ENCODE results near the gene PLCB3. TPM values are rescaled to one million over a fixed set of nuclear protein-coding genes. Genes with fewer than 3 reads are reported as not detected.
A peak's percentile ranks its signal among the peaks of the same experiment; 100 is the strongest.
"Not testable (repeated sequence)": the region's sequence is repeated elsewhere in the genome, so short reads cannot be mapped to it uniquely, and the experiment has no call there.

Gene PLCB3
- total and polyA plus RNA-seq, 5 experiments from 2014 or later, result 0.20 to 8.8 (median 0.51) TPM

DNA sequence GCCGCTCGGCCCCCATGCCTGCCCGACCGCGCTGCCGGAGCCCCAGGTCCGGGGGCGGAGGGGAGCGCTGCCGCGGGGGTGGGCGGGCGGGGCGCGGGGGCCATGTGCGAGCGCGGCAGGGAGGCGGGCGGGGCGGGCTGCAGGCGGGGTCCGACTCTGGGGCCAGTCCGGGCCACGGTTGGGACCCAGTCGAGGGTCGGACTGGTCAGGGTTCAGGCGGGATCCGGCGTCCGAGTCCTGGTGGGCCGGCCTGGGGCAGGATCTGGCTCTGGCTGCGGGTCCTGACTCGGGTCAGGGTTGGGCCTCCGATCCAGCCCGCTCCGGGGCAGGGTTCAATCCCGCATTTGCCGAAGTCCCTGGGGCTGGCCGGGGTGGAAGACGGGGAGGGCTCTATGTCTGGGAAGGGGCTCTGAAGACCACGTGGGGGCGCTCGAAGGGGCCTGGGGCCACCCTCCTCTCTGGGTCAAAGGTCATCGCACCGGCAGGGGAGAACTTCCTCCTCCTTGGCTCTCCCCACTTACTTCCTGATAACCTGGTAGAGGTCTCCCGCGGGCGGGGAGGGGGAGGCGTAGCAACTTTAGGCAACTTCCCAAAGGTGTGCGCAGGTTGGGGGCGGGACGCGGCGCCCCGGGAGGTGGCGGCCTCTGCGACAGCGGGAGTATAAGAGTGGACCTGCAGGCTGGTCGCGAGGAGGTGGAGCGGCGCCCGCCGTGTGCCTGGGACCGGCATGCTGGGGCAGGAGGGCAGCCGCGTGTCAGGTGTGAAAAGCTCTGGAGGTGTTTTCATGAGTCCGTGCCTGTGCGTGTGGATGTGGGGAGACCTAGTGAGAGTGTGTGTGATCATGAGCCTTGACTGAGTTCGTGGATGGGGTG lies 54.6 kb downstream of the PLCB3 start:
- Mint-ChIP-seq H3K27me3 (peaks cover 1 to 7% (median 5%) of the 10 kb centered on the region in 5 donors), H3K36me3 (peaks cover 0 to 13% (median 0%) of the 10 kb centered on the region in 3 donors), H3K9me3 (no peaks in the 10 kb centered on the region), H3K4me3 (peak overlapping the region; percentile 88 to 99 (median 96)), H3K4me1 (peaks cover 18 to 40% (median 34%) of the 10 kb centered on the region in 4 donors), H3K27ac (peak overlapping the region; percentile 86 to 97 (median 94))
- POLR2A ChIA-PET, result interaction anchor here (1.0 to 7.5 kb wide), 11 partner anchors 11 to 120 kb away, joined by 3 to 113 read pairs (median 7); partner anchors contain the start of genes BAD, FERMT3, GPR137 and PPP1R14B
- peak; percentile 53 to 85 (median 60) for DNase-seq
- peak; percentile 20 to 26 for ATAC-seq

- Mint-ChIP-seq H3K27me3 (peaks cover 0 to 5% (median 4%) of the 10 kb centered on the region in 5 donors), H3K4me3 (peak overlapping the region; percentile 88 to 99 (median 96)), H3K27ac (peak overlapping the region; percentile 86 to 97 (median 94)), H3K9me3 (no peaks in the 10 kb centered on the region), H3K4me1 (peaks cover 19 to 41% (median 35%) of the 10 kb centered on the region in 4 donors), H3K36me3 (peaks cover 0 to 15% (median 0%) of the 10 kb centered on the region in 3 donors)
- no peak for DNase-seq
- POLR2A ChIA-PET, result interaction anchor here (1.3 to 7.5 kb wide), 4 partner anchors 11 to 100 kb away, joined by 3 to 113 read pairs (median 34); partner anchors contain the start of genes FERMT3, PRDX5 and TRMT112
- ATAC-seq, result no peak
Observed at GRCh38 chr11:64306563-64306875, 55.2 kb downstream of the PLCB3 start.

- H3K36me3 Mint-ChIP-seq, result peaks cover 0 to 15% (median 0%) of the 10 kb centered on the region in 3 donors
- peak overlapping the region; percentile 88 to 99 (median 96) for H3K4me3 Mint-ChIP-seq
- peaks cover 19 to 37% (median 34%) of the 10 kb centered on the region in 4 donors for H3K4me1 Mint-ChIP-seq
- H3K27ac Mint-ChIP-seq, result peak overlapping the region in 8 of 10 donors; percentile 27 to 97 (median 85)
- POLR2A ChIA-PET, result interaction anchor here (1.3 to 7.5 kb wide), 4 partner anchors 10 to 101 kb away, joined by 3 to 113 read pairs (median 34); partner anchors contain the start of genes FERMT3, PRDX5 and TRMT112
- H3K9me3 Mint-ChIP-seq, result no peaks in the 10 kb centered on the region
- no peak for ATAC-seq
- H3K27me3 Mint-ChIP-seq, result peaks cover 0 to 2% (median under 1%) of the 10 kb centered on the region in 5 donors
- DNase-seq, result no peak
Observed at GRCh38 chr11:64306876-64307622, 55.7 kb downstream of the PLCB3 start.

DNA sequence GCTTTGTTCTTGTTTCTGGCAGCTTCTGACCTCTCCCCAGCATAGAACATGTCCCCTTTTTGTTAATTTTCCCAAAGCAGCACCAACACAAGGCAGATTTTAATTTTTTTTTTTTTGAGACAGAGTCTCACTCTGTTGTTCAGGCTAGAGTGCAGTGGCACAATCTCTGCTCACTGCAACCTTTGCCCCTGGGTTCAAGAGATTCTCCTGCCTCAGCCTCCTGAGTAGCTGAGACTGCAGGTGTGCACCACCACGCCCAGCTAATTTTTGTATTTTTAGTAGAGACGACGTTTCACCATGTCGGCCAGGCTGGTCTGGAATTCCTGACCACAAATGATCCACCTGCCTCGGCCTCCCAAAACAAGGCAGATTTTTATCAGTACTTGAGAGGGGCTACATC lies 56.5 kb downstream of the PLCB3 start:
- Mint-ChIP-seq H3K36me3 (peaks cover 0 to 19% (median 0%) of the 10 kb centered on the region in 3 donors), H3K4me3 (peak overlapping the region in 8 of 10 donors; percentile 26 to 97 (median 52)), H3K4me1 (peaks cover 22 to 43% (median 40%) of the 10 kb centered on the region in 4 donors), H3K27ac (peak overlapping the region in 8 of 10 donors; percentile 12 to 79 (median 44))
- DNase-seq, H3K9me3 Mint-ChIP-seq, H3K27me3 Mint-ChIP-seq, ATAC-seq: not testable (repeated sequence)
- POLR2A ChIA-PET, result interaction anchor here (0.7 to 7.5 kb wide), 4 partner anchors 9 to 121 kb away, joined by 4 to 113 read pairs (median 33); partner anchors contain the start of genes FERMT3, PRDX5 and TRMT112

GRCh38 chr11:64312947-64313346 lies 61.6 kb downstream of the PLCB3 start:
- DNase-seq, result no peak
- ATAC-seq, result no peak
- Mint-ChIP-seq H3K27ac (peak overlapping the region in 8 of 10 donors; percentile 51 to 88 (median 81)), H3K4me3 (peak overlapping the region in 2 of 10 donors; percentile 14 to 34), H3K9me3 (no peaks in the 10 kb centered on the region), H3K4me1 (peaks cover 16 to 39% (median 30%) of the 10 kb centered on the region in 4 donors), H3K36me3 (peaks cover 0 to 21% (median 0%) of the 10 kb centered on the region in 3 donors), H3K27me3 (no peaks in the 10 kb centered on the region)
- POLR2A ChIA-PET, result no interaction called here

DNA sequence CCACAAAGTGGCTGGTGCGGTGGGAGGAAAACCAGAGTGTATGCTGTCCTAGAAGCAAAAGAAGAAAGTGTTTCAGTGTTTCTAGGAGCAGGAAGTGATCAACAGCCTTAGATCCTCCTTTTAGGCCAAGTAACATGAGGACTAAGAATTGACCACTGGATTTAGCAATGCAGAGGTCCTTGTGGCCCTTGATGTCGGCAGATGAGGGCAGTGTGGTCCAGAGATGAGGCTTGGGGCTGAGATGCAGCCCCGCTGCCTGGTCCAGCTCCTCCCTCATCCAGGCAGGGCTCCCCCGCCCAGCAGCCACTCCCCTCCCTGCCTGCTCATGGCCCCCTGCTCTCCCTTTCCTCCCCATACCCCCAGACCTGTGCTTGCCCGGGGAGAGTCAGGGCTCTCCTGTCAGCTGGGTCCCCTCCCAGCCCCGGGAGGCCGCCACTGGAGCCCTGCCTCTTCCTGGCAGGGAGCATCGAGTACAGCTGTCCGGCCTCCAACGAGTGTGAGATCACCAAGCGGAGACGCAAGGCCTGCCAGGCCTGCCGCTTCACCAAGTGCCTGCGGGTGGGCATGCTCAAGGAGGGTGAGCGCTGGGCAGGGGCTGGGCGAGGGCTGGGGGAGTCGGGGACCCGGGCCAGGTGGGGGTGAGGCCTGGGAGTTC lies 62.3 kb downstream of the PLCB3 start:
- H3K4me3 Mint-ChIP-seq, result no peak overlapping the region
- H3K4me1 Mint-ChIP-seq, result peaks cover 18 to 42% (median 33%) of the 10 kb centered on the region in 4 donors
- POLR2A ChIA-PET, result no interaction called here
- H3K27me3 Mint-ChIP-seq, result no peaks in the 10 kb centered on the region
- DNase-seq (no peak), ATAC-seq (no peak)
- H3K36me3 Mint-ChIP-seq, result peaks cover 0 to 21% (median 0%) of the 10 kb centered on the region in 3 donors
- H3K27ac Mint-ChIP-seq, result peak overlapping the region in 5 of 10 donors; percentile 20 to 88 (median 82)
- H3K9me3 Mint-ChIP-seq, result no peaks in the 10 kb centered on the region

DNA sequence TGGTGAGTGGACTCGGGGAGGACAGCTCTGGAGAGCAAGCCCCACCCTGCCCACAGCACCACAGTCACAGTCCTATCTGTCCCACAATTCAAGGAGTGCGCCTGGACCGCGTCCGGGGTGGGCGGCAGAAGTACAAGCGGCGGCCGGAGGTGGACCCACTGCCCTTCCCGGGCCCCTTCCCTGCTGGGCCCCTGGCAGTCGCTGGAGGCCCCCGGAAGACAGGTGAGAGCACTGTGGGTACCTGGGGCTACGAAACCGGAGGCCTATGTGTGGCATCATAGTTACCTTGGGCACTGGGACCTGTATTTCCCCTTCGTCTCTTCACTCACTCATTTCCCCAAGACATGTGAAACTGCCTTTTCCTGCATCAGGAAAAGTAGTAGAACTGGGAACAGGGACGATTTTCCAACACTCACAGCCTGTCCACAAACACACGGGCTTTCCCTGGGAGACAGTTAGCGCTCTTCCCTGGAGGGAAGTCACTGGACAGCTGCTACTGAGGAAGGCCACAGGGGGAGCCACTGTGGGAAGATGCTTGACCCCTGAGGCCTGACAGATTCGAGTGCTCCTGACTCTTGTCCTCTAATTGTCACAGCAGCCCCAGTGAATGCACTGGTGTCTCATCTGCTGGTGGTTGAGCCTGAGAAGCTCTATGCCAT lies 62.9 kb downstream of the PLCB3 start:
- H3K4me1 Mint-ChIP-seq, result peaks cover 22 to 47% (median 39%) of the 10 kb centered on the region in 4 donors
- no peaks in the 10 kb centered on the region for H3K27me3 Mint-ChIP-seq
- H3K36me3 Mint-ChIP-seq, result peaks cover 0 to 18% (median 0%) of the 10 kb centered on the region in 3 donors
- H3K4me3 Mint-ChIP-seq, result no peak overlapping the region
- POLR2A ChIA-PET, result no interaction called here
- DNase-seq, result no peak
- no peak for ATAC-seq
- H3K27ac Mint-ChIP-seq, result no peak overlapping the region
- H3K9me3 Mint-ChIP-seq, result no peaks in the 10 kb centered on the region

GRCh38 chr11:64314805-64315561 lies 63.7 kb downstream of the PLCB3 start:
- peak overlapping the region in 5 of 10 donors; percentile 36 to 82 (median 67) for H3K27ac Mint-ChIP-seq
- DNase-seq, result no peak
- no peak for ATAC-seq
- peak overlapping the region in 5 of 10 donors; percentile 6 to 67 (median 57) for H3K4me3 Mint-ChIP-seq
- H3K9me3 Mint-ChIP-seq, result no peaks in the 10 kb centered on the region
- peaks cover 0 to 20% (median 0%) of the 10 kb centered on the region in 3 donors for H3K36me3 Mint-ChIP-seq
- H3K4me1 Mint-ChIP-seq, result peaks cover 23 to 53% (median 44%) of the 10 kb centered on the region in 4 donors
- POLR2A ChIA-PET, result interaction anchor here (3.7 kb wide), 1 partner anchor 44 kb away, joined by 53 read pairs; no protein-coding TSS in a partner anchor
- H3K27me3 Mint-ChIP-seq, result no peaks in the 10 kb centered on the region

DNA sequence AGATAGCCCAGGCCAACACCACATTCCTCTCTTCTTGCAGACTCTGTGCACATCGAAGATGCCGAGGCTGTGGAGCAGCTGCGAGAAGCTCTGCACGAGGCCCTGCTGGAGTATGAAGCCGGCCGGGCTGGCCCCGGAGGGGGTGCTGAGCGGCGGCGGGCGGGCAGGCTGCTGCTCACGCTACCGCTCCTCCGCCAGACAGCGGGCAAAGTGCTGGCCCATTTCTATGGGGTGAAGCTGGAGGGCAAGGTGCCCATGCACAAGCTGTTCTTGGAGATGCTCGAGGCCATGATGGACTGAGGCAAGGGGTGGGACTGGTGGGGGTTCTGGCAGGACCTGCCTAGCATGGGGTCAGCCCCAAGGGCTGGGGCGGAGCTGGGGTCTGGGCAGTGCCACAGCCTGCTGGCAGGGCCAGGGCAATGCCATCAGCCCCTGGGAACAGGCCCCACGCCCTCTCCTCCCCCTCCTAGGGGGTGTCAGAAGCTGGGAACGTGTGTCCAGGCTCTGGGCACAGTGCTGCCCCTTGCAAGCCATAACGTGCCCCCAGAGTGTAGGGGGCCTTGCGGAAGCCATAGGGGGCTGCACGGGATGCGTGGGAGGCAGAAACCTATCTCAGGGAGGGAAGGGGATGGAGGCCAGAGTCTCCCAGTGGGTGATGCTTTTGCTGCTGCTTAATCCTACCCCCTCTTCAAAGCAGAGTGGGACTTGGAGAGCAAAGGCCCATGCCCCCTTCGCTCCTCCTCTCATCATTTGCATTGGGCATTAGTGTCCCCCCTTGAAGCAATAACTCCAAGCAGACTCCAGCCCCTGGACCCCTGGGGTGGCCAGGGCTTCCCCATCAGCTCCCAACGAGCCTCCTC lies 64.6 kb downstream of the PLCB3 start:
- peak overlapping the region; percentile 90 to 97 (median 94) for H3K4me3 Mint-ChIP-seq
- POLR2A ChIA-PET, result interaction anchor here (1.4 to 3.8 kb wide), 9 partner anchors 10 to 1669 kb away, joined by 3 to 73 read pairs (median 24); partner anchors contain the start of genes CCDC88B, ESRRA, FKBP2 and GANAB

More for the DNA sequence above, 64.6 kb downstream of the PLCB3 start:
- Mint-ChIP-seq H3K36me3 (peaks cover 0 to 27% (median 3%) of the 10 kb centered on the region in 3 donors), H3K4me1 (peaks cover 26 to 55% (median 49%) of the 10 kb centered on the region in 4 donors), H3K27ac (peak overlapping the region in 9 of 10 donors; percentile 97 to 100 (median 99))
- ATAC-seq, DNase-seq, H3K27me3 Mint-ChIP-seq, H3K9me3 Mint-ChIP-seq: not testable (repeated sequence)
